Naive thymus-derived CD4-positive, alpha-beta T cell (primary cell): ENCODE measurements around the gene TMEM187. TPM values are rescaled to one million over a fixed set of nuclear protein-coding genes. Genes with fewer than 3 reads are reported as not detected.

Experiments
- ATAC-seq: fragments of 150-1000 bp; cut with Tn5 transposase; 2 replicates; pipeline ENCODE4 v1.10.0; 2021; ENCODE audit warnings: mild to moderate bottlenecking, moderate library complexity
- CTCF ChIA-PET: fragments of 350-600 bp; sonication (Branson Sonifier 250); formaldehyde crosslinking; loops from one replicate; lab custom pipeline; 2021; ENCODE audit warnings: antibody characterized with exemption; lab: Charles Lee
- POLR2A ChIA-PET: fragments of 350-600 bp; sonication (Branson Sonifier 250); formaldehyde crosslinking; loops from one replicate; lab custom pipeline; 2021; ENCODE audit warnings: antibody characterized with exemption, inconsistent platforms; lab: Charles Lee
- DNase-seq, 9 donors: peaks; one replicate each; pipeline versions ENCODE4 v3.0.0 to v3.0.0-alpha.2; 2020 to 2022; ENCODE audit warnings: mixed read lengths in 1 of 9
- H3K27ac ChIP-seq: one replicate; pipeline ENCODE4 v1.7.0; 2013; ENCODE audit warnings: mild to moderate bottlenecking, low read depth, low read length, moderate library complexity
- H3K27me3 ChIP-seq, 2 donors: one replicate each; pipeline ENCODE4 v1.7.0; 2013; ENCODE audit warnings: low read length in 2 of 2, mild to moderate bottlenecking in 2 of 2, moderate library complexity in 2 of 2; ENCODE audit not compliant: control insufficient read depth in 2 of 2, insufficient read depth in 2 of 2
- H3K36me3 ChIP-seq, 3 experiments: 1 replicate in 2 of 3; 2 replicates in 1 of 3; pipeline ENCODE4 v1.7.0; 2013; ENCODE audit warnings: low read length in 3 of 3, mild to moderate bottlenecking in 3 of 3, moderate library complexity in 1 of 3; ENCODE audit not compliant: insufficient read depth in 3 of 3, control insufficient read depth in 2 of 3
- H3K4me1 ChIP-seq, 2 donors: one replicate each; pipeline ENCODE4 v1.7.0; 2013; ENCODE audit warnings: low read length in 2 of 2, mild to moderate bottlenecking in 2 of 2, moderate library complexity in 1 of 2; ENCODE audit not compliant: control insufficient read depth in 2 of 2, insufficient read depth in 2 of 2
- H3K4me3 ChIP-seq: 2 replicates; pipeline ENCODE4 v1.7.0; 2013; ENCODE audit warnings: mild to moderate bottlenecking, low read length
- H3K9me3 ChIP-seq, 3 experiments: 1 replicate in 2 of 3; 2 replicates in 1 of 3; pipeline ENCODE4 v1.7.0; 2013; ENCODE audit warnings: low read length in 3 of 3; ENCODE audit not compliant: control insufficient read depth in 2 of 3
- H3K27ac Mint-ChIP-seq, 9 donors: one replicate each; pipeline ENCODE4 v1.8.0; 2020 to 2022; ENCODE audit warnings: mixed read lengths in 9 of 9, mild to moderate bottlenecking in 8 of 9, moderate library complexity in 5 of 9, inconsistent platforms in 2 of 9
- H3K27me3 Mint-ChIP-seq, 5 donors: one replicate each; pipeline ENCODE4 v1.8.0; 2021 to 2022; ENCODE audit warnings: mixed read lengths in 5 of 5, mild to moderate bottlenecking in 1 of 5
- H3K36me3 Mint-ChIP-seq, 5 donors: one replicate each; pipeline ENCODE4 v1.8.0; 2020 to 2022; ENCODE audit warnings: mixed read lengths in 5 of 5, mild to moderate bottlenecking in 3 of 5, inconsistent platforms in 1 of 5
- H3K4me1 Mint-ChIP-seq, 7 donors: one replicate each; pipeline ENCODE4 v1.8.0; 2020 to 2022; ENCODE audit warnings: mixed read lengths in 7 of 7, mild to moderate bottlenecking in 3 of 7, inconsistent platforms in 1 of 7
- H3K4me3 Mint-ChIP-seq, 10 donors: one replicate each; pipeline ENCODE4 v1.8.0; 2020 to 2022; ENCODE audit warnings: mild to moderate bottlenecking in 10 of 10, mixed read lengths in 10 of 10, moderate library complexity in 6 of 10, inconsistent platforms in 2 of 10
- H3K9me3 Mint-ChIP-seq, 11 donors: one replicate each; pipeline ENCODE4 v1.8.0; 2020 to 2022; ENCODE audit warnings: mixed read lengths in 11 of 11, mild to moderate bottlenecking in 4 of 11, inconsistent platforms in 1 of 11, moderate library complexity in 1 of 11
- intact Hi-C, 2 donors: fragments of 100-400 bp; cut with micrococcal nuclease; formaldehyde crosslinking; loops; one replicate each; pipeline ENCODE4 v1.15.1; 2023
- polyA plus RNA-seq, 2 donors: library from polyadenylated mRNA; unstranded; fragments of 300-500 nt; fragmentation: Illumina TruSeq; gene quantifications; one replicate each; pipeline ENCODE4 v1.2.3, GENCODE V29; 2021
- total RNA-seq, 6 experiments: library from RNA in 5 of 6; stranded (reverse) in 5 of 6; gene quantifications; 1 replicate in 5 of 6; 2 replicates in 1 of 6; pipeline ENCODE4 v1.2.3 and lab custom pipeline; 2021 to 2026

Gene TMEM187
- total and polyA plus RNA-seq, 7 experiments from 2014 or later = 1.4 to 22.7 (median 10.0) TPM

GRCh38 chrX:153932220-153932915, 40.2 kb upstream of the TMEM187 start:
- Mint-ChIP-seq H3K4me3 (peak overlapping the region in 1 of 10 donors; percentile 41), H3K27me3 (no peaks in the 10 kb centered on the region), H3K36me3 (peaks cover 0 to 7% (median 0%) of the 10 kb centered on the region in 5 donors), H3K27ac (peak overlapping the region in 2 of 9 donors; percentile 6 to 62), H3K4me1 (peaks cover 0 to 46% (median 20%) of the 10 kb centered on the region in 7 donors), H3K9me3 (no peaks in the 10 kb centered on the region)
- DNase-seq = no peak
- Histone ChIP-seq H3K36me3 (peaks cover 0 to 15% (median 0%) of the 10 kb centered on the region in 3 experiments), H3K4me3 (no peak overlapping the region), H3K27me3 (no peaks in the 10 kb centered on the region), H3K9me3 (no peaks in the 10 kb centered on the region), H3K27ac (no peak overlapping the region), H3K4me1 (peaks cover 8 to 10% of the 10 kb centered on the region in 2 donors)
- ChIA-PET POLR2A (interaction anchor here (17.4 kb wide), 1 partner anchor 11 kb away, joined by 384 read pairs; the partner anchor contains the start of genes NAA10 and RENBP), CTCF (interaction anchor here (2.0 kb wide), 1 partner anchor 15 kb away, joined by 8 read pairs; no protein-coding TSS in a partner anchor)
- no peak for ATAC-seq
- intact Hi-C loops = no loop called here

GRCh38 chrX:153933748-153934147, 38.8 kb upstream of the TMEM187 start:
- Mint-ChIP-seq H3K4me3 (peak overlapping the region; percentile 80 to 90 (median 87)), H3K36me3 (peaks cover 0 to 5% (median 0%) of the 10 kb centered on the region in 5 donors), H3K4me1 (peaks cover 0 to 42% (median 22%) of the 10 kb centered on the region in 7 donors), H3K27me3 (no peaks in the 10 kb centered on the region), H3K27ac (peak overlapping the region; percentile 52 to 90 (median 83)), H3K9me3 (no peaks in the 10 kb centered on the region)
- Histone ChIP-seq H3K4me3 (peak overlapping the region; percentile 39), H3K9me3 (no peaks in the 10 kb centered on the region), H3K27me3 (no peaks in the 10 kb centered on the region), H3K36me3 (peaks cover 0 to 15% (median 0%) of the 10 kb centered on the region in 3 experiments), H3K4me1 (peaks cover 6 to 8% of the 10 kb centered on the region in 2 donors), H3K27ac (peak overlapping the region; percentile 60)
- POLR2A ChIA-PET = interaction anchor here (0.7 to 21.0 kb wide), 3 partner anchors 7 to 34 kb away, joined by 3 to 384 read pairs (median 384); partner anchors contain the start of genes ARHGAP4, NAA10 and RENBP
- no peak for ATAC-seq
- CTCF ChIA-PET = interaction anchor here (1.0 to 2.0 kb wide), 2 partner anchors 14 to 16 kb away, joined by 3 to 8 read pairs; no protein-coding TSS in a partner anchor
- DNase-seq = no peak
- intact Hi-C loops = no loop called here

GRCh38 chrX:153934148-153934761, 38.3 kb upstream of the TMEM187 start:
- ATAC-seq (peak; percentile 21), DNase-seq (no peak)
- H3K27me3 Mint-ChIP-seq = no peaks in the 10 kb centered on the region
- H3K36me3 Mint-ChIP-seq = peaks cover 0 to 4% (median 0%) of the 10 kb centered on the region in 5 donors
- POLR2A ChIA-PET = interaction anchor here (17.4 to 21.0 kb wide), 2 partner anchors 7 to 9 kb away, joined by 384 read pairs; partner anchors contain the start of genes ARHGAP4, NAA10 and RENBP
- no peaks in the 10 kb centered on the region for H3K9me3 Mint-ChIP-seq
- intact Hi-C loops = no loop called here
- peak overlapping the region; percentile 60 for H3K27ac ChIP-seq
- H3K27me3 ChIP-seq = no peaks in the 10 kb centered on the region
- peaks cover 2 to 4% of the 10 kb centered on the region in 2 donors for H3K4me1 ChIP-seq
- peaks cover 0 to 15% (median 0%) of the 10 kb centered on the region in 3 experiments for H3K36me3 ChIP-seq
- H3K4me1 Mint-ChIP-seq = peaks cover 0 to 37% (median 18%) of the 10 kb centered on the region in 7 donors
- H3K27ac Mint-ChIP-seq = peak overlapping the region; percentile 62 to 90 (median 83)
- H3K4me3 ChIP-seq = peak overlapping the region; percentile 39
- H3K9me3 ChIP-seq = no peaks in the 10 kb centered on the region
- H3K4me3 Mint-ChIP-seq = peak overlapping the region; percentile 80 to 90 (median 87)
- CTCF ChIA-PET = interaction anchor here (1.1 to 2.0 kb wide), 2 partner anchors 11 to 13 kb away, joined by 3 to 8 read pairs; no protein-coding TSS in a partner anchor

GRCh38 chrX:153934762-153935325, 37.7 kb upstream of the TMEM187 start, which contains the start of gene NAA10:
NAA10 (minus strand) TSS chrX:153935037; CDS start chrX:153934904, 133 bp downstream.
- peak within 1 kb of the TSS; percentile 39 for H3K4me3 ChIP-seq
- H3K27ac Mint-ChIP-seq = peak within 1 kb of the TSS; percentile 62 to 90 (median 83)
- DNase-seq (peak in 7 of 9 donors; percentile 19 to 76 (median 34)), ATAC-seq (peak; percentile 92)
- ChIA-PET CTCF (interaction anchor here (1.1 kb wide), 1 partner anchor 11 kb away, joined by 3 read pairs; no protein-coding TSS in a partner anchor), POLR2A (interaction anchor here (17.4 to 21.0 kb wide), 2 partner anchors 8 to 9 kb away, joined by 384 read pairs; partner anchors contain the start of genes ARHGAP4, NAA10 and RENBP)
- no peaks in the 10 kb centered on the region for H3K4me1 ChIP-seq
- H3K9me3 ChIP-seq = no peaks in the 10 kb centered on the region
- no peaks in the 10 kb centered on the region for H3K9me3 Mint-ChIP-seq
- peaks cover 0 to 4% (median 0%) of the 10 kb centered on the region in 5 donors for H3K36me3 Mint-ChIP-seq
- peak within 1 kb of the TSS; percentile 80 to 90 (median 87) for H3K4me3 Mint-ChIP-seq
- H3K27me3 Mint-ChIP-seq = no peaks in the 10 kb centered on the region
- no peaks in the 10 kb centered on the region for H3K27me3 ChIP-seq
- peaks cover 0 to 34% (median 17%) of the 10 kb centered on the region in 7 donors for H3K4me1 Mint-ChIP-seq
- H3K36me3 ChIP-seq = peaks cover 0 to 16% (median 0%) of the 10 kb centered on the region in 3 experiments
- intact Hi-C loops = loop anchor here (1.0 kb wide), 2 partner anchors 9 to 12 kb away; partner anchors contain the start of gene ARHGAP4 (in 1 of the 2)
- peak within 1 kb of the TSS; percentile 60 for H3K27ac ChIP-seq

- ATAC-seq = no peak
- Mint-ChIP-seq H3K27ac (peak overlapping the region in 6 of 9 donors; percentile 21 to 83 (median 59)), H3K9me3 (no peaks in the 10 kb centered on the region), H3K36me3 (peaks cover 0 to 5% (median 0%) of the 10 kb centered on the region in 5 donors), H3K27me3 (no peaks in the 10 kb centered on the region), H3K4me3 (peak overlapping the region; percentile 40 to 81 (median 68)), H3K4me1 (peaks cover 0 to 37% (median 17%) of the 10 kb centered on the region in 7 donors)
- intact Hi-C loops = loop anchor here (1.0 kb wide), 2 partner anchors 9 to 12 kb away; partner anchors contain the start of gene ARHGAP4 (in 1 of the 2)
- Histone ChIP-seq H3K27me3 (no peaks in the 10 kb centered on the region), H3K4me1 (no peaks in the 10 kb centered on the region), H3K9me3 (no peaks in the 10 kb centered on the region), H3K4me3 (no peak overlapping the region), H3K27ac (peak overlapping the region; percentile 41), H3K36me3 (peaks cover 0 to 16% (median 0%) of the 10 kb centered on the region in 3 experiments)
- no peak for DNase-seq
- POLR2A ChIA-PET = interaction anchor here (1.0 to 21.0 kb wide), 3 partner anchors 8 to 136 kb away, joined by 3 to 384 read pairs (median 384); partner anchors contain the start of genes ARHGAP4, NAA10 and RENBP
- CTCF ChIA-PET = interaction anchor here (1.1 to 1.2 kb wide), 2 partner anchors 10 to 17 kb away, joined by 3 to 5 read pairs; no protein-coding TSS in a partner anchor
Observed at GRCh38 chrX:153935326-153935851, 37.2 kb upstream of the TMEM187 start.
